ENCODE data around the gene CDYL.

Gene CDYL

GRCh38 chr6:4910037-4910760, 134.0 kb downstream of the CDYL start:
- DNase-seq: no peak

- DNase-seq: no peak
Observed at GRCh38 chr6:4912559-4912958, 136.4 kb downstream of the CDYL start.

GRCh38 chr6:4913705-4914419, 137.7 kb downstream of the CDYL start:
- no peak for DNase-seq

- DNase-seq: no peak
Observed at GRCh38 chr6:4914420-4915159, 138.4 kb downstream of the CDYL start.

GRCh38 chr6:4916954-4917561, 140.9 kb downstream of the CDYL start:
- DNase-seq: no peak

- no peak for DNase-seq
Observed at GRCh38 chr6:4920914-4921410, 144.8 kb downstream of the CDYL start.

GRCh38 chr6:4922488-4923037, 146.4 kb downstream of the CDYL start:
- DNase-seq: no peak

- DNase-seq: no peak
Observed at GRCh38 chr6:4923081-4923480, 146.9 kb downstream of the CDYL start.

- no peak for DNase-seq
Observed at GRCh38 chr6:4924661-4925271, 148.6 kb downstream of the CDYL start.

- no peak for DNase-seq
Observed at GRCh38 chr6:4925580-4925979, 149.4 kb downstream of the CDYL start.

- DNase-seq: no peak
Observed at GRCh38 chr6:4928426-4928825, 152.2 kb downstream of the CDYL start.

- no peak for DNase-seq
Observed at GRCh38 chr6:4929097-4929718, 153.0 kb downstream of the CDYL start.

GRCh38 chr6:4930025-4930691, 154.0 kb downstream of the CDYL start:
- DNase-seq: no peak

- no peak for DNase-seq
Observed at GRCh38 chr6:4931530-4932227, 155.5 kb downstream of the CDYL start.

- DNase-seq: no peak
Observed at GRCh38 chr6:4932228-4932903, 156.2 kb downstream of the CDYL start.

GRCh38 chr6:4935486-4935885, 159.3 kb downstream of the CDYL start:
- DNase-seq: no peak

GRCh38 chr6:4935975-4936680, 159.9 kb downstream of the CDYL start:
- DNase-seq: no peak

GRCh38 chr6:4936681-4937041, 160.5 kb downstream of the CDYL start:
- DNase-seq: no peak

- DNase-seq: no peak
Observed at GRCh38 chr6:4937414-4937813, 161.2 kb downstream of the CDYL start.

- DNase-seq: no peak
Observed at GRCh38 chr6:4939241-4939640, 163.0 kb downstream of the CDYL start.
